Lower leg skin (tissue), 4 donors: ENCODE data around the gene CYSTM1. TPM values are rescaled to one million over a fixed set of nuclear protein-coding genes. Genes with fewer than 3 reads are reported as not detected.
A peak's percentile ranks its signal among the peaks of the same experiment; 100 is the strongest.

Source experiments
- DNase-seq, 2 donors: peaks; one replicate each; pipeline ENCODE4 v3.0.0-alpha.2; 2019; ENCODE audit warnings: low spot score in 2 of 2
- H3K4me3 ChIP-seq: fragments of 200-600 bp; sonication (generic); 2 replicates; pipeline ENCODE4 v1.5.1; 2017; ENCODE audit warnings: mild to moderate bottlenecking, low read depth; ENCODE audit not compliant: poor library complexity, severe bottlenecking
- POLR2A ChIP-seq, 2 donors: fragments of 450-650 bp; IDR thresholded peaks; one replicate each; pipeline ENCODE4 v1.6.1; 2016 to 2017; ENCODE audit warnings: antibody characterized with exemption in 2 of 2, mild to moderate bottlenecking in 1 of 2, moderate library complexity in 1 of 2
- WGBS, 2 donors: methylation state at CpG; one replicate each; pipeline ENCODE4 v1.1.5; 2018; 5-methylcytosine and 5-hydroxymethylcytosine counted together
- intact Hi-C: fragments of 100-400 bp; cut with DNase I; formaldehyde crosslinking; loops from one replicate; pipeline ENCODE4 v1.15.0; 2023; ENCODE audit warnings: low total_unique reads
- total RNA-seq, 4 donors: library from RNA; depleted of rRNA; stranded (reverse); fragments of >200 nt; gene quantifications; one replicate each; pipeline ENCODE4 v1.1.0, GENCODE V29; 2016
- TF ChIP-seq, protein P1 (sequence below), 3 donors: fragments of 450-650 bp; IDR thresholded peaks; one replicate each; pipeline ENCODE4 v1.5.1; 2016; ENCODE audit warnings: antibody characterized with exemption in 3 of 3, mild to moderate bottlenecking in 3 of 3, moderate library complexity in 2 of 3

The CYSTM1 gene
- total RNA-seq, 4 donors from 2014 or later = 12.9 to 53.6 (median 33.0) TPM

DNA sequence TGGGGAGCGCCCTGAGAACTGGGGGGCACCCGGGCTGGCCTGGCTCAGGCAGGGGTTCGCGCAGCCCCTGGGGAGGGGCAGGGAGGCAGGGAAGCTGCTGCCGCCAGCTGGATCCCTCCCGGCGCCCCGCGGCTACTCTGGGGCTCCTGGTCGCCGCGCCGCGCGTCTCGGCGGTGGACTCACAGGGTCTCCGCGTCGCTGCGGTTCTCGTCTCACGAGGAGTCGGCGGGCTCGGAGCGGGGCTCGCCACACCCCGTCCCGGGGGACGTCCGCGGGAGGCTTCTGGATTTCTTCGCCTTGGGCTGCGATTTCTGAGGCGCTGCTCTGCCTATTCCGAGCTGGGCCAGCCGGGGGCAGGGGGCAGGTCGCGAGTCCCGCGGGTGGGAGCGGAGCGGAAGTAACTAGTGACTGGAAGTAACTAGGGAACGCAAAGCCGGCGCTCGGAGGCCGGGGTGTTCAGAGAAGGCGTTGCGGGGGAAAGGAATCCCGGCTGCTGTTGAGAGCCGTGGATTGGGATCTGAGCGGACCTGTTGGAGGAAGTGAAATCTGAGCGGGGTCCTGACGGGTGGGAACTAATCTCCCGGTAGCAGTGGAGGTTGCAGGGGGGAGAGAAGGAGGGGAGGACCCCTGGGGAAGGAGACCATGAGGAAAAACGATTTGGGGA lies 511 bp downstream of the CYSTM1 start:
- intact Hi-C loops = no loop called here
- TF ChIP-seq, protein P1, sequence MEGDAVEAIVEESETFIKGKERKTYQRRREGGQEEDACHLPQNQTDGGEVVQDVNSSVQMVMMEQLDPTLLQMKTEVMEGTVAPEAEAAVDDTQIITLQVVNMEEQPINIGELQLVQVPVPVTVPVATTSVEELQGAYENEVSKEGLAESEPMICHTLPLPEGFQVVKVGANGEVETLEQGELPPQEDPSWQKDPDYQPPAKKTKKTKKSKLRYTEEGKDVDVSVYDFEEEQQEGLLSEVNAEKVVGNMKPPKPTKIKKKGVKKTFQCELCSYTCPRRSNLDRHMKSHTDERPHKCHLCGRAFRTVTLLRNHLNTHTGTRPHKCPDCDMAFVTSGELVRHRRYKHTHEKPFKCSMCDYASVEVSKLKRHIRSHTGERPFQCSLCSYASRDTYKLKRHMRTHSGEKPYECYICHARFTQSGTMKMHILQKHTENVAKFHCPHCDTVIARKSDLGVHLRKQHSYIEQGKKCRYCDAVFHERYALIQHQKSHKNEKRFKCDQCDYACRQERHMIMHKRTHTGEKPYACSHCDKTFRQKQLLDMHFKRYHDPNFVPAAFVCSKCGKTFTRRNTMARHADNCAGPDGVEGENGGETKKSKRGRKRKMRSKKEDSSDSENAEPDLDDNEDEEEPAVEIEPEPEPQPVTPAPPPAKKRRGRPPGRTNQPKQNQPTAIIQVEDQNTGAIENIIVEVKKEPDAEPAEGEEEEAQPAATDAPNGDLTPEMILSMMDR (IDR thresholded peaks at IDR 0.05) = no peak
- TF ChIP-seq POLR2A (IDR thresholded peaks at IDR 0.05) = no peak
- DNase-seq = peak; percentile 64 to 96
- WGBS, 2 donors = 0 to 1% methylated on average over 24 to 25 of the region's 58 CpGs
- peak overlapping the region; percentile 76 for H3K4me3 ChIP-seq

DNA sequence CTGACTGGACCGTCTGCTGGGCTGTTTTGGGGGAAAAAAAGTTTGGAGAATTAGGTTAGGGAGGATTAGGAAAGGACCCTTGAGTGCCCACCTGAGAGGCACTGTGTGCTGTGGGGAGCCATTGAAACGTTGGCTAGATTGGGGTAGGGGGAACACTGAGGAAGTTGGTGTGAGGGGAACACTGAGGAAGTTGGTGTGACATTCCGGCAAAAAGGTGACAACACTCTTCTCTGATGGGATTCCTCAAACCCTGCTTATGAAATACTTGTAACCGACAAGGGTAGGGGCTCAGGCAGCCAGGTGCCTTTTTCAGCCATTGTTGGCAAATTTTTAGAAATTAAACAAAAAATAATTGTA lies 1.0 kb downstream of the CYSTM1 start:
- peak overlapping the region; percentile 76 for H3K4me3 ChIP-seq
- intact Hi-C loops = no loop called here
- no peak for TF ChIP-seq POLR2A (IDR thresholded peaks at IDR 0.05)
- TF ChIP-seq, protein P1 (IDR thresholded peaks at IDR 0.05) = no peak
- no peak for DNase-seq
- 16 to 21% methylated on average over 4 of the region's 4 CpGs for WGBS, 2 donors

DNA sequence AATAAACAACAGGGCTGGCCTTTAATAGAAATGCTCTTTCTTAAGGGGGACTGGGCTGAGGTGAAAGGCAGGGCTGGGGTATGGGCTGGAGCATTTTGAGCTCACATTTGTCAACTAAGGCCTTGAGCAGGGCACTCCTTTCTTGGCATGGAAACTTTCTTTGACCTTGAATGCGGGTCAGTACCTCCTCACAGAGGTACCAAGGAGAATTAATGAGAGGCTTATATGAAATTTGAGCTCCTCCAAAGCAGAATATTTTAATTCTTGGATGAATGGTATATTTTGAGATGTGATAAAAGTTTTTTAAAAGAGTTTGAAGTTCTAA lies 3.1 kb downstream of the CYSTM1 start:
- DNase-seq = no peak
- no peak overlapping the region for H3K4me3 ChIP-seq
- WGBS, 2 donors = 36 to 40% methylated on average over 1 of the region's 1 CpG
- no peak for TF ChIP-seq POLR2A (IDR thresholded peaks at IDR 0.05)
- TF ChIP-seq, protein P1 (IDR thresholded peaks at IDR 0.05) = no peak
- intact Hi-C loops = no loop called here

DNA sequence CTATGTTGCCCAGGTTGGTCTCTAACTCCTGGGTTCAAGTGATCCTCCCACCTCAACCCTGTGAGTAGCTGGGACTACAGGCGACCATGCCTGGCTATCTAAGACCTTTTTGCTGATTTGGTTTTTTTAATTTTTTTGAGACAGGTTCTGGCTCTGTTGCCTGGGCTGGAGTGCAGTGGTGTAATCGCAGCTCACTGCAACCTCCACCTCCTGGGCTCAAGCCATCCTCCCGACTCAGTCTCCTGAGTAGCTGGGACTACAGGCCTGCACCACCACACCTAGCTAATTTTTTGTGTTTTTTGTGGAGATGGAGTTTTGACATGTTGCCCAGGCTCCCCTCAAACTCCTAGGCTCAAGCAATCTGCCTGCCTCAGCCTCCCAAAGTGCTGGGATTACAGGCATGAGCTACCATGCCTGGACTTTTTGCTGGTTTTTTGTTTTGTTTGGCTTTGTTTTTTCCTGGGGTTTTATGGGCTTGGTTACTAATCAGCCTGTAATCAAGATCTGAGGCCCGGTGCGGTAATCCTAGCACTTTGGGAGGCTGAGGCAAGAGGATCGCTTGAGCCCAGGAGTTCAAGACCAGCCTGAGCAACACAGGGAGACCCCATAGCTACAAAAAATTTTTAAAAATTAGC lies 3.6 kb downstream of the CYSTM1 start:
- WGBS, 2 donors = 69 to 80% methylated on average over 6 of the region's 6 CpGs
- no peak overlapping the region for H3K4me3 ChIP-seq
- no peak for DNase-seq
- TF ChIP-seq, protein P1 (IDR thresholded peaks at IDR 0.05) = no peak
- TF ChIP-seq POLR2A (IDR thresholded peaks at IDR 0.05) = no peak
- intact Hi-C loops = no loop called here

DNA sequence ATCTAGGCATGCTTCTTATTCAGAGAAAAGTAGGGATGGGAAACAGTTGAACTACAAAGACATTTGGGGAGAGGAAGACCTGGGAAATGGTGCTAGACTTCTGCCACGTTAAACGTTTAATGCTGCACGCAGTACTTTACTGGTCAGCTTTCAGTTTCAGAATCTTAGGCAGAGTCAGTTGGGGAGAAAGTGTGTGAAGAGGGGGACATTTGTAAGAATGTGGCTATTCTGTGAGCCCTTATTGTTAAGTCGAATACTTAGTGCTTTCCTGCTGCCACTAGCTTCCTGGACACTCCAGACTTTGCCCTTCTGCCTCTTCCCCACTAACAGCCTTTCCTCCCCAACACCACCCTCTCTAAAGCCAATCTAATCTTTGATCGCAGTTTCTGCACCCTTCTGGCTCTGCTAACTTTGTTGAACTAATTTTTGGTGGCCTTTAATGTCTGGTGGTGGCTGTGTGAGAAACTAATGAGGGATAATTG lies 6.1 kb downstream of the CYSTM1 start:
- 66 to 68% methylated on average over 5 of the region's 5 CpGs for WGBS, 2 donors
- intact Hi-C loops = no loop called here
- TF ChIP-seq, protein P1 (IDR thresholded peaks at IDR 0.05) = no peak
- no peak for TF ChIP-seq POLR2A (IDR thresholded peaks at IDR 0.05)
- H3K4me3 ChIP-seq = no peak overlapping the region
- no peak for DNase-seq
